Middle frontal gyrus (tissue), 1 donor: ENCODE measurements around the gene ETV6.

Source experiments
- DNase-seq: peaks from one replicate; pipeline ENCODE4 v3.0.0-alpha.2; 2015; ENCODE audit warnings: low spot score; ENCODE audit errors: extremely low spot score

Gene ETV6

DNA sequence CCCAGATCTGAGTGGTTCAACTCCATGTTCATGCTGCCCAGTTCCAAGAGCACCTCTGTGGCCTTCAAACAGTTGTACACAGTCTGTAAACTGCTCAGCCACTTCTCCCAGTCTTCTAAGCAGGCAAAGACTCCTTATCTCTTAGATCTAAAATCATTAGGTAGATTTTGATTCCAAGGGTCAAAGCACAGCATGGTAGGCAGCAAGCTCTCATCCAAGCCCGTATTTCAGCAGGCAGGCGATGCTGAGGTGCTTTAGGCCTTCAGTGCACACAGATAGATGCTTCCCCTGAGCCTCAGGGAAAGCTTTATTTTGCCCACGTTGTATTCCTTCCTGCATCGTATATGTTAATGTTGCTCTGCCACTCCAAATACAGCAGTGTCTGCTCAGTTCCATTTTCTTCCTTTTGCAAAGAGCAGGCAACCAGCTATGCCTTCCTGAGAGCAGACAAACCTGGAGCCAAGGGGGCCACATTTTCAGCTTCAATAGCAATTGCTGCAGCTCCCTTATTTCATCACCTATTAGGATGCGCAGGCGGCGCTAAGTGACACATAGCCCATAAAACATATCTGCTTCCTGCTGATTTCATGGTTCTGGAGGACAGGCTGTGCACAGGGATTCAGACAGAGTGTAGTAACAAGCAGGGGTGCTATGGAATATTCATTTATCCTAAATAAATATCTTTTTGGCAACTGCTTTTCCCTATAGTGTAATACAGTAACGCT lies 67.5 kb downstream of the ETV6 start:
- no peak for DNase-seq

DNA sequence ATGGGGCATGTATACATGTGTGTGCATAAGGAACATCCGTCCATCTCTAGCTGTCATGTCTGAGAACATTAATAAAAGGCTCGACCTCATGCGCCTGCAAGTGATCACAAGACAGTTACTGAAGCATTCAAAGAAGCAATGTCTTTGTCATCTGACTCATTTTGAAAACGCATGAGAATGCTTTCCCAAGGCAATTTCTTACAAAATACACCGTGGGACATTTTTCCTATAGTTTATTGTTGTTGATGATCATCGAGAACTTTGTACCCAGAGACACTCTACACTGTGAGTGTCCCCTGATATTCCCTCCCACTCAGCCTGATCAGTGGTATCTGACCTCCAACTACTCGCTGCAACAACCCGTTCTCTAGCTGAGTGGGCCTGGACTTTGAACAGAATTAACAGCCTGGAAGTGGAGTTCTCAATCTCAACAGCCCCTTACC lies 68.1 kb downstream of the ETV6 start:
- DNase-seq: no peak

DNA sequence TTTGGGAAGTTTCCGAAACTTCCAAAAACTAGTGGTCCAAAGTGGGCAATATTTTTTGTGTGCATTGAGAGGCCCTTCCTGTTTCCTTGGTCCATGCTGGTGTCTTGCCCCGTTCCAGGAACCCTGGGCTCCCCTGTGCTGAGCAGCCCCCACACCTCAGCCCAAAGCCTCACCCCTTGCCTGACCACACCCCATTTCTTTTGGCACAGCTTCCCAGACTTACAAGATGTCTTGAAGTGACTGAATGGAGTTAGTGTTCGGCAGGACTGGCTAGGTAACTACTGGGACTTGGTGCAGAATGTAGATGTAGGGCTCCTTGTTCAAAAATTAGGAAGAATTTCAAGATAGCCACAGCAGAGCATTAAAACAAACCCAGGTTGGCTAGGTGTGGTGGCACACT lies 68.6 kb downstream of the ETV6 start:
- DNase-seq: no peak

DNA sequence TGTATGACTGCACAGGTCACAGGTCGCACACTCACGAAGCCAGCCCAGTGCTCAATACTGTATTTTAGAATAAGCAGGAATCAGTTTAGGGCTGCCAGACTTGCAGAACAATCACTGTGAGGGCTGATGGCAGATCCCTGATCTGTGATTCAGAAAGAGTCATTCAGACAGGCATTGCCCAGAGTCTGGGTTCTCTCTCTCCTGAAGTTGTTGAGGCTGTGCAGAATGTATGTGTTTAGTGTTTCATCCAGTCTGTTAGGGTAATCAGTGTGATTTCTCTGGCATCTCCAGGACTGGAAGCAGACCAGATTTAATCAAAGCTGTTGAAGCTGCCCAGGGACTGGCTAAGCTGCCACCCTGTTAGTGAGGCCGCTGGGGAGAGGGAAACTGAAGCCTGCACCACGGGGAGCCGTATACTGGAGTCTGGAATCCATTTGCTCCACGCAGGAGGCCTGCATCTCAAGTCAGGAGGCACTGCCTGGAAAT lies 69.3 kb downstream of the ETV6 start:
- no peak for DNase-seq

DNA sequence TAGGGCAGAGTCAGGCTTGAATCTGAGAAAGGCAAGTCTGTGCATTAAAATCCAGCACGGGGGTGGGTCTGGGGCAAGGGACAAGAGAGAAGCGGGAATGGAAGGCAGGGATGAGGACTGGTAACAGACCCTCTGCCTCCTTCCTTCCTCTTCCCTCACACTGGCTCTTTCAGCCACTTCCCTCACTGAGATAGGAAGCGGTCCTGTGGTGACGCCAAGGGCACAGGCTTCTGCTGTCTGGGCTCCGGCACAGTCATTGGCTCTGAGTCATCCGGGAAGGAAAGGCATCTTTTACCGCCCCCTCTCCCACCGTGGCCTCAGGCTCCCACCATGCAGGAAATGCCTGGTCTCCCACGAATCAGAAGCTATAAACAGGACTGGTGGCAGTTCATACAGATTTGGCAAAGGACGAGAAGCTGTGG lies 70.2 kb downstream of the ETV6 start:
- DNase-seq: no peak

DNA sequence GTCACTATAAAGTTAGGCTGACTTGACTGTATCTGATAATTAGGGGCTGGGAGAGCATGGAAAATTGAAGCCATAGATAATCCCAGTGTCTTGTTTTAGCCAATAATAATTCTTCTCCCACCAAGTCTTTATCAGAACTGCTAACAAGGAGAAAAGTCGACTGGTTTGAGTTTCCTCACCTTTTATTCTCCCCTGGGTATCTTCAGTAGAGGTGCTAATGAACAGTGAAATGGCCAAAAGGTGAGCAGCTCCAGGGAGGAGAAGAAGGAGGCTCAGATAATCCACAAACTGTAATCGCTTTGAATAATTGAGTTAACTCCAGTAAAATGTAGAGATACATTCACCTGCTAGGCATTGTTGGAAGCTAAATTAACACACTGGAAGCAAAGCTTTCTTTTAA lies 72.6 kb downstream of the ETV6 start:
- DNase-seq: no peak

DNA sequence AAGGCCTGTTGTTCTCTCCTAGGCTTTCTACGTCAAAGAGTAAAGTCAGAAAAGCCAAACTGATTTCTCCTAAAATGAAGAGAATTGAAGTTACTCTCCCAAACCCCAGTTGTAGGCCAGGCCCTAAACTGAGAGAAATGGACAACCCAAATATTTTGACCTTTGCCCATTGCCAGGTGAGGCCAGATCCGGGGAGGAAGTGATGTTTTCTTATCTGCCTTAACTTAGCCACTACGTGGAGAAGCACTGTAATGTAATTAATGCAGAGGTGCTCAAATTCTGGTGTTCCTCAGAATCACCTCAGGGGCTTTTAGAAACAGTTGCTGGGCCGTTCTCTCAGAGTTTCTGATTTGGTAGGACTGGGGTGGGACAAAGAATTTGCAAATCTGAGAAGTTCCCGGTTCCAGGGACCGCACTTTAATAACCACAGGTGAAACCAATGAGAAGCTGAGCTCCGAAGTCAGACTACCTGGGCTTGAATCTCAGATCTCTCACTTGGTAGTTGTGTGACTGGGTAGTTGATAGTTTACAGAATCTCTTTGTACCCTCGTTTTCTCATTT lies 73.2 kb downstream of the ETV6 start:
- no peak for DNase-seq

DNA sequence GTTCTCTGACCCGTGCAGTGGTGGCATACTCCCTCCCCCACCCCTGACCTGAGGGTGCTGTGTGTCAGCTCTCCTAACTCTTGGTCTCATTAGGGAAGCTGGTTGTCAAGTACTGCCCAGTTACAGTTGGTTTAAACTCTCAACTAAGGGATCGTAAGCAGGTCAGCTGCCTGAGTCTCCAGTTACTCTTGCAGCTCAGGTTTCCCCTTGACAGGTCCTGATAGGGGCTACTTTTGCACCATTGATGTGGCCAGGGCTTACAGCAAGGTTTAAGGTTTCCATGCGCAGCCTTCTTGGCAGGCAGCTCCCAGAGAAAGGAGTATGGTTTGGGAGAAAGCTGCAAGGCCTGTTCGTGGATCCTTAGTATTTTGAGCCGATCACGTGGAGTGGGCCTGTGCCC lies 74.5 kb downstream of the ETV6 start:
- DNase-seq: no peak

DNA sequence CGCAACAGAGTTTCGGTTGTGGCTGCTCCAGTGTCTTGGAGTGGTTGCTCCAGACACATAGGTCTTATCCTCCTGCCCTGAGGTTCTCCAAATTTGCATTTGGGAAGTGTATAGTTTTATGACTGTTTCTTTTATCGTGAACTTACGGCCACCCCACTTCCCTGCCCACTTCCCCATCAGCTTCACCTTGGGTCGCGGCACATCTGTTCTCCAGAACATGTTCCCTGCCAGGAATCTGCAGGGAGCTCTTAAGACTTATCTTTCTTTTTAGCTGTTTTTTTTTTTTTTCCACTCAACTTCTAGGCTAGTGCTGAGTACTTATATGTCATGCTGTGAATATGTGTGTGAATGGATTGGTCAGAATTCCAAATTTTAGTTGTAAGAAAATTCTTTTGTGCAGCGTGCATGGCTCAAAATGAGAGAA lies 75.4 kb downstream of the ETV6 start:
- DNase-seq: no peak

DNA sequence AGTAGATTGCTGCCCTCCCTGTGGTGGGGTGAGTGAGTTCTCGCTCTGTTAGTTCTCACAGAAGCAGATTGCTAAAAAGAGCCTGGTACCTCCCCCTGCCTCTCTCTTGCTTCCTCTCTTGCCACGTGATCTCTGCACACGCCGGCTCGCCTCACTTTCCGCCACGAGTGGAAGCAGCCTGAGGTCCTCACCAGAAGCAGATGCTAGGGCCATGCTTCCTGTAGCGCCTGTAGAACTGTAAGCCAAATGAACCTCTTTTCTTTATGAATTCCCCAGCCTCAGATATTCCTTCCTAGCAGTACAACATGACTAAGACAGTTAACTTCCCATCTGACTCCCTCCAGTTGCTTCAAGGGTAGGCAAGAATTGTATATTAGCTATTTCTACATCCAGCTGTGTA lies 76.2 kb downstream of the ETV6 start:
- DNase-seq: no peak

DNA sequence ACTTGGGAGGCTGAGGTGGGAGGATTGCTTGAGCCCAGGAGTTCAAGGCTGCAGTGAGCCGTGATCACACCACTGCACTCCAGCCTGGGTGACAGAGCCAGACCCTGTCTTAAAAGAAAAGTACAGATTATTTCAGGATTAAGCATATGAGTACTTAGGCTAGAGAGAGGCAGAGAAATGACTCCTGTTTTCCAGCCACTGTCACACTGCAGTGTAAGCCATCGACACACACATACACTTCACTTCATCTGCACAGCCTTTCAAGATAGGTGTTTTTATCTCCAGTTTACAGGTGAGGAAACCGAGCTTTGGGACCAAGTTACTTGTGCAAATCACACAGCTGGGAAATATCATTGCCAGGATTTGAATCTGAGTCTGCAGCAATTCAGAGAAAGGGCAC lies 77.2 kb downstream of the ETV6 start:
- DNase-seq: no peak

DNA sequence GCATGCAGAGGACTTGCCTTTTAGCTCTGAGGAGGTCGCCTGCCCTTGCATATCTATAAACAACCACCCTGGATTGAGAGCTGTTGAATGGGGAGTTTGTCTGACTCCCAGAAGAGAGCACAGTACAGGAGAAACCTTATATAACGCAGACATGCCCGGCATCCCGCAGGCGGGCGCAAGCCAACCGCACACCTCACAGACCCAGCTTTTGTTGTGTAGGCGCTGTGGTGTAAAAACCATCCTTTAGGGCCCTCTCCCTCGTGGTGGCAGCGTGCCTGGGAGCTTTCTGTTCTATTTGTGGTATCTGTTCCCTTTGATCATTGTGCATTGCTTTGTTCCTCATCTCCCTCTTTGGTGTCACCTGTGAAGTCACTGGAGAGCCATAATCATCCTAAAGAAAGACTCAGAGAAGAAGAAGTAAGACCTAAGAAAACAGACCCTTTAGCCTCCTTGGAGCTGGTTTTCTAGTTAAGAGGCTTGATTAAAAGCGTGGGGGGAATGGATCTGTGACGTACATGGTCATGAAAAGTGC lies 77.7 kb downstream of the ETV6 start:
- no peak for DNase-seq

DNA sequence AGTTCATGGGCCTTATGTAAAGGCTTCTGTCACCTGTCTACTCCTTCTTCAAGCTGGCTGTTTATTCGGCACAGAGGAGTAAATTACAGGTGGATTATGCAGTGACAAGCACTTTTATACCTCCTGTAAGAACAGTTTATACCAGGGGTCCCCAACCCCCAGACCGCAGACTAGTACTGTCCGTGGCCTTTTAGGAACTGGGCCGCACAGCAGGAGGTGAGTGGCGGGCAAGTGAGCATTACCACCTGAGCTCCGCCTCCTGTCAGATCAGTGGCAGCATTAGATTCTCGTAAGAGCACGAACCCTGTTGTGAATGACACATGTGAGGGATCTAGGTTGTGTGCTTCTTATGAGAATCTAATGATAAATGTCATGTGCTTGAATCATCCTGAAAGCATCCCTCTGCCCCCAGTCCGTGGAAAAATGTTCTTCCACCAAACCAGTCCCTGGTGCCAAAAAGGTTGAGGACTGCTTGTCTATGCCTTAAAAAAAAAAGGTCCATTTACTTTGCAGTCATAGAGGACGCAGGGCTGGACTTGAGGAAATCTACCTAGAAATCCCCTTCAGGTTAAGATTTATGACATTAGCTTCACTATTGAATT lies 78.8 kb downstream of the ETV6 start:
- DNase-seq: no peak

DNA sequence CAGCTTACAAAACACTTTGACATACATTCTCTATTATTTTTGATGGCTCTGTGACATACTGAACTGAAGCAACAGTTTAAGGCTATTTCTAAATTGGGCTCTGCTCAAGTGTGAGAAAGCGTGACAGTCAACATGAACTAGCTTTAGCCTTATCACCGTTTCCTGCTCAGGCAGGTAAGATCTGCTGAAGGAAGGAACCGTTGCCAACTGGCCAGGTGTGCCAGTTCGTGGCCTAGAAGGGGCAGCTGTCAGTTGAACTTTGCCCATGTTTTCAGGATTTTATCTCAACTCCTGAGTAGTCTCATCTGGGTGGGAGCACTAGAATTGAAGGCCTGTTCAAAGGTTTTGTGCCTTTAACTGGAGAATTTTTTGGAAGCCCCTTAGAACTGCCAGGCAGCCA lies 79.5 kb downstream of the ETV6 start:
- DNase-seq: no peak

DNA sequence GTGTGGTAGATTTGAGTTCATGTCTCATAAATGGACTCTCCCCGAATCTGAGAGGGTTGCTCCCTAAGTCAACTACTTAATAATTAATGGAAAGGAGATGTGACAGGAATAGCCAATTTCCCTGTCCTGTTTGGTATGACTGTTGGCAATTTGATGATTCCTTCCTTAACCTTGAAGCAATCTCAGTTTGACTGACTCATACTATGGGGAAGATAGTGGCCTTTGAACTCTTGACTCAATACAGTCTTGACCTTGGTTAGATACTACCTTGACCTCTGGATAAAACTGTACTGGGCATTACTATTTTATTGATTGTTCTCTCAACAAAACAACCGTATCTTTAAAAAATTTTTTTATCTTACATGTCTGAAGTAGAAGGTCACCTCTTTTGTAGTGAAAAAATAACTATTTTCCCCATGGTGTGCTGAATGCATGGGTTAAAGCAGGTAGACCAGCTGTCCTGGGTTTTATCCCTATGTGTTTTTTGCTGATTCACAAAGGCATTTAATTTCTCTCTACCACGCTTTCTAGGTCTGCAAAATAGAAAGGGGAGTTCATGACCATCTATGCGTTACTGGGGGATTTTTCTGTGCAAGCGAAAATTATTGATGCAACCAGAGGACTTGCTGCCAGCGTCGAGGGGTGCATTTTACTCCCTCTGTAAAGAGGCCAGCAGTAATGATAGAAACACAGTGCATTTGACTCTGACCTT lies 80.1 kb downstream of the ETV6 start:
- DNase-seq: no peak

DNA sequence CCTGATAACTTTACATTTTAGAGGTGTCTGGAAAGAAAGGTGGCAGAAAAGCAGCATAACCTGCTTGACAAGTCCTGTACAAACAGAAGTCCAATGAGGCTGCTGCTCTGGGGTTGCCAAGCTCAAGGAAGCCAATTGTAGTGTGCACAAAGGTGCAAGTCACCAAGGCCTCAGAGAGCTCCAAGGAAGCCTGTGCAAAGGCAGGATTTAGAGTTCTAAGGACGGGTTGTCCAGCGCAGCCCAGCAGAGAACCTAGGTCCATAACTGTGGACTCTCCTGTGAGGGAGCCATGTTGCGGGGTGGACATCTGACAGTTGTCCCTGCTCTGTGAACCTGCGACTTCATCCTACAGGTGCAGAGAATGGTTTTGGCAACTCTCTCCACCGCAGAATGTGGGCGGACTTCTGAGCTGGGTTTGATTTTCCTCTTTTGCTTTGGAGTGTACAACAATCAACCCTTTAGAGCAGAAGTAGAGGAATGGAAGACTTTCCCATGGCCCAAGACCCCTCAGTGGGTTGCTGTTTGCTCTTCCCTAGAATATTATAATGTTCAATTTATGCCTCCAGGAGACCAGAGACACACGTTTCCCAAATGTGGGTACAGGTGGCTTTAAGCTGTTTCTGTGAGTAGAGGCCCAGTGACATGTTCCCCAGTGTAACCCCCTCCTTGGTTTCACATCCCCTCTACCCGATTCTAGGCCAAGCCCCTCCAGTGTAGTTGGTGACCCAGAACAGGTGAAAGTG lies 81.0 kb downstream of the ETV6 start:
- no peak for DNase-seq

DNA sequence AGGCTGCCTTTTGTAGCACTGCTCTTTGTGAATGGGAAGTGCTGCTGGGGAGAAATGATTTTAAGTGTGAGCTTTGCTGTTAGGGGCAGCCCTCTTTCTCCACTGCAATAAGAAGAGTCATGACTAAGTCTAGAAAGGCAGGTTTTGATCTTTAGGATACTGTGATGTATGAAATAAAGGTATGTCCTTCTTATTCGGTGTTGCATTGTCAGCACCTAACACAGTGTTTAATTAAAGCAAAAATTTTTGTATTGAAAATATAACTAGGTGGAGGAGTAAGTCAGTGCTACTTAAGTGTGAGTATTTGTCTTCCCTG lies 81.5 kb downstream of the ETV6 start:
- no peak for DNase-seq

DNA sequence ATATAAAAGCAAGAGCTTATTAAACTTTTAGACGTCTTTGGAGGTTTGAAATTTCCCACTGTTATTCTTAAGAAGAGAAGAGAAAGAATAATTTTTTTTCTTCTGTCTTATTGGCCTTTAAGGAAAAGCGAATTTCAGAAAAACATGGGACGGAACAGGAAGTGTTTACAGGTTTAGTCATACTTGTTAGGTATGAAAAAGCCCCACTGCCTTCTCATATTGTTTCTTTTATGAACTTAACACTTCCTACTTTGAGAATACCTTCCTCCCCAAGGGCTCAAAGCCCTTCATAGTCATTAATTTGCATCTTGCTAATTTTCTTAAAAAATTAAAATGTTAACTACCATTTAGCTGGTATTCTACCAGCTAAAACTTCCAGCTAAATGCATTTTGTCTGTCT lies 82.0 kb downstream of the ETV6 start:
- no peak for DNase-seq

DNA sequence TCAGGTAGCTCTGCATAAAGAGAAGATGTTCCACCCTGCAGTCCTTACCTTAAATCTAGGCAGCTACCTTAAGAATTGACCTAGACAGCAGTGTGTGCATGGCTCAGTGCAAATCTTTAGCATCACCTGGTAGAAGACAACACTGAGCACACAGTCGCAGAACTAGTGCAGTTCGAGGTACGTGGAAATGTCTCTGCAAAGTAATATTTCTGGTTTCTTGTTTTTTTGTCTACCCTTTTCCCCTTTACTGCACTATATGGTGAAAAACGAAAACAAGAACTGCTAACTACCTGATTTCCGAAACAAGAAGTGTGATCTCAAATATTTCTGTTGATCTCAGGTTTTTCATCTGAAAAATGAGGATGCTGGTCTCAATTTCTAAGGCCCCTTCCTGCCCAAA lies 82.5 kb downstream of the ETV6 start:
- DNase-seq: no peak

DNA sequence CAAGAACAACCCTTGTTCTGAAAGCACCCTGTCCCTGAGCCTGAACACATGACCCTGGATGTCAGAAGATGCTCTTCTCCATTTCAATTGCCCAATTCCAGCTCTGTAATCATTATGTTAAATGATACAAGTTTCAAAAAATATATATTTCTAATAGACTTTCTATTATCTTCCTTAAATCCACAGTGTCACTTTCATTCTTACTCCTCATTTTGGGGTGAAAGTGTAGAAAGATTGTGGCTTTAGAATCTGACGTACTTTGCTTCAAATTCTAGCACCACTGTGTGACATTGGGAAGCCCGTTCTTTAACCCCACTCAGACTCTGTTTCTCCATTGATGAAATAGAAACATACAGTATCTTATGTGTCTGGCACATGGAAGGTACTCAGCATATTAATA lies 83.2 kb downstream of the ETV6 start:
- no peak for DNase-seq

DNA sequence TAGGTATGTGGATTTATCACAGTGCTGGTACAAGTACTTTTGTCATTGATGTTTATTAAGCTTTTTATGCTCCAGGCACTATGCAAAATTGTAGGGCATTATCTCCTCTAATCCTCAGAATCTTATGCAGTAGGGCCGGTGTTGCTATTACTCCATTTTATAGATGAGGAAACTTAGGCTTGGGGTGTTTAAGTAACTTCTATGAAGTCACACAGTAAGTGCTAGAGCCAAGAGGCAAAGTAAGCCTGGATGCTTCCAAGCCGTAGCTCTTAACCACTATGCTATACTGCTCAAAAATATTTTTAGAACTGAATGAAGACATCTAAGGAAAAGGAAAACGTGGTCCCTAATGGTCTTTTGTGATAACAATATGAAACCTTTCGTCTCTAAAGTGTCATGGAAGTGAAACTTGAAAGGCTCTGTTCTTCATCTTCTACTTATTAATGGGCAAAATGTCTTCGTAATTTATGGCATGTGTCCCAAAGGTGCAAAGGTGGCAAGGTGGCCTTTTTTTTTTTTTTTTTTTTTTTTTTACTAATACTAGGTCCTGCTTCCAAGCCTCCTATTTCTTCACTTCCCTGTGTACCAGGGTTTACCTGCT lies 85.2 kb downstream of the ETV6 start:
- DNase-seq: no peak
